GM19397 (cell line): ENCODE results near the gene ZNF564.
"Not testable (repeated sequence)": the region's sequence is repeated elsewhere in the genome, so short reads cannot be mapped to it uniquely, and the experiment has no call there.

Source experiments
- ATAC-seq: cut with Tn5 transposase; IDR thresholded peaks from one replicate; pipeline ENCODE4 v1.9.1; 2021; ENCODE audit warnings: mild to moderate bottlenecking, moderate library complexity; ENCODE audit not compliant: unreplicated experiment

ZNF564 gene

DNA sequence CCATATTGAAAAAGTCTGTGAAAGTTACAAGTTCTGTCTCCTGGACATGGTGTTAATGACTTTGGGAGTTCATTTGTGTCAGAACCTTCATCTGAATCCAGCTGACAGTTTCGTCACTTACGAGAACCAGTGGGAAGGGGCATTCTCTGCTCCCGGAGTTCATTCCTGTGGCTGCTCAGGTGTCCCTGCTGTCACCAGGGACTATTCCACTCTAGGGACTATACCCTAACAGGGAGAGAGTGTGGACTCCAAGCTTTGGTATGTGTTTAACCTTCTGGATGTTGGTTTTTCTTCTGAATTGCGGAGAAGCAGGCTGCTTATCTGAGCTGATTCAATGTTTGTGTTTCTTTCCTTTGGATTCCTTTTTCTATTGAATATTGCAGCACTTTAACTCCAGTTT, 54.2 kb downstream of the ZNF564 start:
- no peak for ATAC-seq

DNA sequence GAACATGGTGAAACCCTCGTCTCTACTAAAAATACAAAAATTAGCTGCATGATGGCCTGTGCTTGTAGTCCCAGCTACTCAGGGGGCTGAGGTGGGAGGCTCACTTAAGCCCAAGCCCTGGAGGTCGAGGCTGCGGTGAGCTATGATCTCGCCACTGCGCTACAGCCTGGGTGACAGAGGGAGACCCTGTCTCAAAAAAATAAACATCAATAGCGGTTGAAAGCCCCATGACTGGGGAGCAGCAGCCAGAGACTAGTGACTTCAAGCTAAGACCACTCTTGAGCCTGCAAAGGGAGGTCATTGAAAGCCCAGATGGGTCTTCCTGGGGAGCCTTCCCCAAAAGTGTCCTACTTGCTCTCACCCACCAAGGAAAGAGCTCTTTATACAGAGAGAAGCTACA, 54.8 kb downstream of the ZNF564 start:
- ATAC-seq, result no peak

DNA sequence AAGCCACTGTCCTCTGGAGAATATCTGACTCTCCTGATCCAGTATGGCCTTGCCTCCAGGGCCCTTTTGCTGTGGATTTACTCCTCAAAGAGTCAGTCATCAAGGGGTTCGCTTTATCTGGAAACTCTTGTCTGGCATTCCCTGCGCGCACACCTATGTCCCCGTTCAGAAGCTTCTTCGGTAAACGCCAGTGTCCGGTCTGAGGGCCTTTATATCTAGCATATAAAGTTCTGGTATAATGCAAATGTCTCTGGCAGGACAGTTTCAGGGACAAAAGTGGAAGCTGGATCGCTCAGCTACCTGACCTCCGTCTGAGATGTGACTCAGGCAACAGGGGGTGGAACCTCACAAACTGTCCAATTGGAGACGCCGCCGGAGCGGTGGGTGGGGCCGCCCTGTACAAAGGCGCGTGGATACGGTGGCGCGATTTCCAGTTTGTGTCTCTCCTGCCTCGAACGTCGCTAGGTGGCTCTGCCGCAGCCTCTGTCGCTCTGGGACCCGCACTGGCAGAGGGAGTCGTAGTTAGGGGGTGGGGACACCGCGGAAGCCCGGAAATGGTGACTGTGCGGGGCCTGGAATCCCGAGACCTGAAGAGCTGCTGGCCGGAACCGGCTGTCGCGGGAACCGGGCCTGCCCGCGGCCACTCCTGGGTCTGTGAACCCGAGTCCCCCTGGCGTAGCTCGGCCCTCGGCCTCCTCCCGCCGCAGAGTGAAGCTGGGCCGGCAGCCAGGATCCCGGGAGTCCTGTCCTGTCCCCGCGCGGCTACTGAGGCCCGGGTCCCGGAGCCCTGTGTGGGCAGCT, 56.1 kb downstream of the ZNF564 start:
- peak; percentile 97 for ATAC-seq

DNA sequence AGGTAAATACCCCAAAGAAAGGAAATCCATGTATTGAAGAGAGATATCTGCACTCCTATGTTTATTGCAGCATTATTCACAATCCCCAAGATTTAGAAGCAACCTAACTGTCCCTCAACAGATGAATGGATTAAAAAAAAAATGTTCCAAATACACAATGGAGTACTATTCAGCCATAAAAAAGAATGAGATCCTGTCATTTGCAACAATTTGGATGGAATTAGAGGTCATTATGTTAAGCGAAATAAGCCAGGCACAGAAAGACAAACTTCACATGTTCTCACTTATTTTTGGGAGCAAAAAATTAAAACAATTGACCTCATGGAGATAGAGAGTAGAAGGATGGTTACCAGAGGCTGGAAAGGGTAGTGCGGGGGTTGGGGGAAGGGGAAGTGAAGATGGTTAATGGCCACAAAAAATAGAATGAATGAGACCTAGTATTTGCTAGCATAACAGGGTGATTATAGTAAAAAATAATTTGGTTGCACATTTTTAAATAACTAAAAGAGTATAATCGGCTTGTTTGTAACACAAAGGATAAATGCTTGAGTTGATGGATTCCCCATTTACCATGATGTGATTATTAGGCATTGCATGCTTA, 56.9 kb downstream of the ZNF564 start:
- ATAC-seq, result no peak

DNA sequence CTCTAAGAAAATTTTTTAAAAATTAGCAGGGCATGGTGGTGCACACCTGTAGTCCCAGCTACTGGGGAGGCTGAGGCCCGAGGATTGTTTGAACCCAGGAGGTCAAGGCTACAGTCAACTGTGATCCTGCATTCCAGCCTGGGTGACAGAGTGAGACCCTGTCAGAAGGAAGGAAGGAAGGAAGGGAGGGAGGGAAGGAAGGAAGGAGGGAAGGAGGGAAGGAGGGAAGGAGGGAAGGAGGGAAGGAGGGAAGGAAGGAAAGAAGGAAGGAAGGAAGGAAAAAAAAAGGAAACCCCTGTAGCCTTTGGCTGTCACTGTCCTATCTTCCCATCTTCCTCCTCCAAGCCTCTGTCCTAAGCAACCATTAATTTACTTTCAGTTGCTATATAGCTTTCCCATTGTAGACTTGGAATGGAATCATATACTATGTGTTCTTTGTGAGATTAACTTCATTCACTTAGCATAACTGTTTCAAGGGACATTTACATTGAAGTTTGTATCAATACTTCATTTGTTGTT, 65.0 kb downstream of the ZNF564 start:
- ATAC-seq, result not testable (repeated sequence)

DNA sequence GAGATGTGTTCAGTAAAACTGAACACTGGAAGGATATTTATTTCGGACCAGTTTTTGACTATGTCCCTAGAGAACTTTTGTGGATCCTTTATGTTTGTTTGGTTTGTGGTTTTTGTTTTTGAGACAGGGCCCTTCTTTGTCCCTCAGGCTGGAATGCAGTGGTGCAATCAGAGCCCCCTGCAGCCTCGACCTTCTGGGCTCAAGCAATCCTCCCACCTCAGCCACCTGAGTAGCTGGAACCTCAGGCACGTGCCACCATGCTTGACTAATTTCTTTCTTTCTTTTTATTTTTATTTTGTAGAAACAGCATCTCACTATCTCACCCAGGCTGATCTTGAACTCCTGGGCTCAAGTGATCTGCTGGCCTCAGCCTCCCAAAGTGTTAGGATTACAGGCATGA, 65.7 kb downstream of the ZNF564 start:
- no peak for ATAC-seq

DNA sequence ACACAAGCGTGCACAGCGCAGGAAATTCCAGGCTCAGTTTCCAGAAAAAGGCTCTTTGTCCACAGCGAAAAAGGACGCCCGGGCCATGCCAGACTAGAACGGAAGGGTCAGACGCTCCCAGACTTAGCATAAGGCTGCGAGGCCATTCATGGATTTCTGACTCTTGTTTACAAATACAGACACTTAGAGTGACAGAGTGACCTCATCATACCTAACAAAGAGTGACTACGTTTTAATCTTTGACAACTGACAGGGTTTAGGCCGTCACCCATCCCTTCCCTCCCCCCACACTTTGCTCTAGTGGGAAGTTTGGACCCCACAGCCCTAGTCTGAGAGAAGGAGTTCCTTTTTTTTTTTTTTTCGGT, 66.2 kb downstream of the ZNF564 start:
- ATAC-seq, result no peak

DNA sequence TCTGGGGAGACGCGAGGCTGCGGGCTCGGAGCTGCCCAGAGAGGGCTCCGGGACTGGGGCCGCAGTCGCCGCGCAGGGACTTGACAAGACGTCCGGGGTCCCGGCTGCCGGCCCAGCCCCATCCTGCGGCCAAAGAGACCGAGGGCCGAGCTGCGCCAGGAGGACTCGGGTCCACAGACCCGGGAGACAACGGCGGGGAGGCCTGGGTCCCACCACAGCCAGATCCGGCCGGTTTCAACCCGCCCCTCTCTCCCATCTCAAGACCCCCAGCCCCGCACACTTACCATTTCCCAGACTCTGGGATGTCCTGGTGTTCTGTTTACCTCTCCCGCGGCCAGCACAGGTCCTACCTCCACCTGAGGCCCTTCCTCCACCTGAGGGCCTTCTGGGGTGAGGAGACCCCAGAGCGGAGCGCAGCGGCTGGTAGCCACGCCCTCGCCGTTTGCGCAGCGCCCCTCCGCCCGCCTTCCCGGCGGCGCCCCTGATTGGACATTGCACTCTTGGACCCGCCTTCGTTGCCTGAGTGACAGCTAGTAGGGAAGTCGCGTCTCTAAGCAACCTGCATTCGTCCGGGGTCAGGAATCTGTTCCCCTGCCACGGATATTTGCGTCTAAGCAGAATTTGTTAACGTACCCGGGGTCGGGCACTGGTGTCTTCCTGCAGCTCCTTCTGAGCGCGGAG, 66.8 kb downstream of the ZNF564 start, which contains the start of gene ZNF709:
Gene ZNF709 (minus strand): TSS at position 446 of the 681 bp plus-strand sequence. CDS start 159 bp downstream, at position 287.
- ATAC-seq, result peak; percentile 92

DNA sequence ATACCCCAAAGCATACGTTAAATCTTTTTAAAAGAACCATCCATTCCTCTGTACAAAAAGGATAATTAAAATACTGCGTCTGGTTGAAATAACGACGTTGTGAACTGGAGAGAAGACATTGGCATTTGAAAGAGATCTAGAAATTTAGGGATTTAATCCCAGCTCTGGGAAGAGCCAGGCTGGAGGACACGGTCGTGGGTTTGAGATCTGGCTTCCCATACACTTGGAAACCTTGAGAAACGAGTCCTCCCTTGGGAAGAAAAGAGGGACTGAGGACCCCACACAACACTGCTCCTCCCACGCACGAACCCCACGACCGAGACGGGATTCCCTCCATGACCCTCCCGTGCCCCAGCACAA, 67.3 kb downstream of the ZNF564 start:
- ATAC-seq, result no peak

DNA sequence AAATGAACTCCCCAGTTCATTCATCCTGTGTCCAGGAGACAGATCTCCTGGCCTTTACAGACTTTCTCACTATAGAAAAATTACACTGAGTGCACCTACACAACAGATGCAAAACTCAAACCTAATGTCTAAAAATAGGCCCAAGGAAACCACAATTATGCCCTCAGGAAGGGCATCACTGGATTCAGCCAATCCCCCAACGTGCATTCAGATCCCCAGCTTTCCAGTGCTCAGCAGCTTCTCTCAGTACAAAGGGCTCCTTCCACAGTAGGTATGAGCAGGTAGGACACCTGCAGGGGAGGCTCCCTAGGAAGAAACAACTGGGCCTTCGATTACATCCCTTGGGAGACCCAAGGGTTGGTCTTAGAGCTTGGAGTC, 68.8 kb downstream of the ZNF564 start:
- ATAC-seq, result no peak

DNA sequence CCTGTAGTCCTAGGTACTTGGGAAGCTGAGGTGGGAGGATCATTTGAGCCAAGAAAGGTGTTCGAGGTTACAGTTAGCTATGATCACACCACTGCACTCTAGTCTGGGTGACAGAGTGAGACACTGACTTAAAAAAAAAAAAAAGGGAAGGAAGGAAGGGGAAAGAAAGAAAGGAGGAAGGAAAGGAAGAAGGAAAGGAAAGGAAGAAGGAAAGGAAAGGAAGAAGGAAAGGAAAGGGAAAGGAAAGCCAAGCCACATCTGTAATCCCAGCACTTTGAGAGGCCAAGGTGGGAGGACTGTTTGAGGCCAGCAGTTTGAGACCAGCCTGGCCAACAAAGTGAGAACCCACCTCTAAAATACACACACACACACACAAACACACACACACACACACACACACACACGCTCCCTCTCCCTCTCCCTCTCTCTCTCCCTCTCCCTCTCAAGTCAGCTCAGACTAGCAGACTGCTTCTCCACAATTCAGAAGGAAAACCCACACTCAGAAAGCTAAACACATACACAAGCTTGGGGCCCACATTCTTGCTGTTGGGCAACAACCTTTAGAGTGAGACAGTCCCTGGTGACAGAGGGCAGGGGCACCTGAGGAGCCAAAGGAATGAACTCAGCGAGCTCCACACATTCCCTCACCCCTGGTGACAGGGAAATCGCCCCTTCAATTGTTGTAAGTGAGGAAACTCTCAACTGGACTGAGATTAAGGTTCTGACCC, 69.3 kb downstream of the ZNF564 start:
- no peak for ATAC-seq

DNA sequence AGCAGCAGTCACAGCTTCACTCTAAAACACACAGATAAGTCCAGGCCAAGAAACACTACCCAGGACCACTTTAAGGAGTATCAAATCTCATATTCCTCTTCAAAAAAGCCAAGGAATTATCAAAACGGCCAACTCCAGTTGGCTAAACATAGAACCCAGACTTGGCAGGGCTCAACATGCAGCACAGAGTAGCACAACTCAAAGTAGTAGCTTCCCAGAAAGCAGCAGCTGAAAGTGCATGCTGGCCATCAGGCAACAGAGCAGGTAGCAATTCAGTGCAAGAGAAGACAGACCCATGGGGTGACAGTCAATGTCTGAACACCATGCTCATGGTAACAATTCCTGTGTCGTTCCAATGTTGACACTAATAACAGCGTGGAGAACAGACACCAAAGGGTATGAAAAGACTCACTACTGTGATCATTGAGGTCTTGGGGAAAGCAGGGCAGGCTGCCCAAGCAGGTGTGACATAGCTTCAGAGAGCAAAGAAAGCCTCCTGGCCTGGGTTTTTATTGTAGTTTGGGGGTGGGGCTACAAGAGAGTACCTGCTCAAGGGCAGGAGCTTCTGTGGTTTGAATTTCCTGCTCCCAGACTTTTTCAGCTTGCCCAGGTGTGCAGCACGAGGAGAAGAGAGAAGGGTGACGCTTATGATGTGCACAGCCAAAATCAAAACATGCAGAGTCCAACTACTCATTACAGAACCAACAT, 72.9 kb downstream of the ZNF564 start:
- no peak for ATAC-seq
